ENCODE measurements around the gene YPEL2. TPM values are rescaled to one million over a fixed set of nuclear protein-coding genes. Genes with fewer than 3 reads are reported as not detected.

The YPEL2 gene
- total RNA-seq, 1 experiment from 2014 or later, result 4.7 TPM

DNA sequence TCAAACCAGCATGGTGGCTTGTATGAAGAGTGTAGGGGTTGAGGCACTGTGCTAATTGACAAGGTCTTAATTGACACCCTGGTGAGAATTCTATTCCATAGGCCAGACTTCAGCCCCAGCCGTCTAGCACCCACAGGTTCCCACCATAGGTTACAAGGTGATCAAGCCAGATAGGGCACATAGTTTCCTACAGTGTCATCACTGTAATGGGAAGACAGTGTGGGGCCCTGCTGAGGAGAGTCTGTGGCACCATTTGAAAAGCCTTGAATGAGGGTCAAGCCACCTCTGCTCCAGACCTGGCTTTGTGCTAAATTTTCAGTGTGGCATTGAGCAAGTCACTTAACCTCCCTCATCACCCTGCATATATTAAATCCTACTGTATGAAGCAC lies 36.2 kb downstream of the YPEL2 start (continued):
- TF ChIP-seq EGR1 (IDR thresholded peaks at IDR 0.05; ENCODE audit: low read depth), result no peak
- TF ChIP-seq EZH2 (IDR thresholded peaks at IDR 0.05), result no peak
- TF ChIP-seq, protein P1, sequence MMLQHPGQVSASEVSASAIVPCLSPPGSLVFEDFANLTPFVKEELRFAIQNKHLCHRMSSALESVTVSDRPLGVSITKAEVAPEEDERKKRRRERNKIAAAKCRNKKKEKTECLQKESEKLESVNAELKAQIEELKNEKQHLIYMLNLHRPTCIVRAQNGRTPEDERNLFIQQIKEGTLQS (IDR thresholded peaks at IDR 0.05), result peak; percentile 45; the same call in 1 of the 2 replicates
- TF ChIP-seq, protein P2, sequence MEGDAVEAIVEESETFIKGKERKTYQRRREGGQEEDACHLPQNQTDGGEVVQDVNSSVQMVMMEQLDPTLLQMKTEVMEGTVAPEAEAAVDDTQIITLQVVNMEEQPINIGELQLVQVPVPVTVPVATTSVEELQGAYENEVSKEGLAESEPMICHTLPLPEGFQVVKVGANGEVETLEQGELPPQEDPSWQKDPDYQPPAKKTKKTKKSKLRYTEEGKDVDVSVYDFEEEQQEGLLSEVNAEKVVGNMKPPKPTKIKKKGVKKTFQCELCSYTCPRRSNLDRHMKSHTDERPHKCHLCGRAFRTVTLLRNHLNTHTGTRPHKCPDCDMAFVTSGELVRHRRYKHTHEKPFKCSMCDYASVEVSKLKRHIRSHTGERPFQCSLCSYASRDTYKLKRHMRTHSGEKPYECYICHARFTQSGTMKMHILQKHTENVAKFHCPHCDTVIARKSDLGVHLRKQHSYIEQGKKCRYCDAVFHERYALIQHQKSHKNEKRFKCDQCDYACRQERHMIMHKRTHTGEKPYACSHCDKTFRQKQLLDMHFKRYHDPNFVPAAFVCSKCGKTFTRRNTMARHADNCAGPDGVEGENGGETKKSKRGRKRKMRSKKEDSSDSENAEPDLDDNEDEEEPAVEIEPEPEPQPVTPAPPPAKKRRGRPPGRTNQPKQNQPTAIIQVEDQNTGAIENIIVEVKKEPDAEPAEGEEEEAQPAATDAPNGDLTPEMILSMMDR (IDR thresholded peaks at IDR 0.05 in 2 of 3, conservative IDR thresholded peaks at IDR 0.05 in 1 of 3; ENCODE audit: borderline replicate concordance in 1 of 3, insufficient read depth in 1 of 3, low read depth in 2 of 3, low read length in 2 of 3), result no peak
- TF ChIP-seq SRF (IDR thresholded peaks at IDR 0.05; ENCODE audit: low read depth), result no peak
- TF ChIP-seq ZNF274 (IDR thresholded peaks at IDR 0.05; ENCODE audit: low read depth, low read length), result no peak
- no peak for TF ChIP-seq YY1 (IDR thresholded peaks at IDR 0.05; ENCODE audit: extremely low read depth, insufficient replicate concordance, low read depth, low read length)
- TF ChIP-seq CBX3 (IDR thresholded peaks at IDR 0.05; ENCODE audit: low read depth), result peak; percentile 93
- TF ChIP-seq, protein P3, sequence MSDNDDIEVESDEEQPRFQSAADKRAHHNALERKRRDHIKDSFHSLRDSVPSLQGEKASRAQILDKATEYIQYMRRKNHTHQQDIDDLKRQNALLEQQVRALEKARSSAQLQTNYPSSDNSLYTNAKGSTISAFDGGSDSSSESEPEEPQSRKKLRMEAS (IDR thresholded peaks at IDR 0.05), result no peak; the same call in 1 of the 2 replicates
- TF ChIP-seq ZFX (IDR thresholded peaks at IDR 0.05), result no peak
- TF ChIP-seq FOSL1 (IDR thresholded peaks at IDR 0.05; ENCODE audit: low read depth), result peak; percentile 76
- no peak for TF ChIP-seq EZH2phosphoT487 (IDR thresholded peaks at IDR 0.05; ENCODE audit: borderline replicate concordance)
- TF ChIP-seq TCF7L2 (IDR thresholded peaks at IDR 0.05; ENCODE audit: borderline replicate concordance, extremely low read depth, insufficient read depth, insufficient read length), result no peak
- TF ChIP-seq CEBPB (IDR thresholded peaks at IDR 0.05; ENCODE audit: low read depth), result peak; percentile 71

All from HCT116 (cell line).